Stimulated activated CD4-positive, alpha-beta T cell treated with anti-CD3 and anti-CD28 coated beads, Interleukin-15, amount 100 ng/mL, for 1 hour (primary cell): ENCODE measurements around the gene ZNF678.
"Not testable (repeated sequence)": the region's sequence is repeated elsewhere in the genome, so short reads cannot be mapped to it uniquely, and the experiment has no call there.

Experiments
- DNase-seq, 2 donors: peaks; one replicate each; pipeline ENCODE4 v3.0.0-alpha.2; 2020; ENCODE audit warnings: low read depth in 1 of 2, low spot score in 1 of 2

Gene ZNF678

GRCh38 chr1:227596222-227596621, 32.9 kb downstream of the ZNF678 start:
- DNase-seq: not testable (repeated sequence)

DNA sequence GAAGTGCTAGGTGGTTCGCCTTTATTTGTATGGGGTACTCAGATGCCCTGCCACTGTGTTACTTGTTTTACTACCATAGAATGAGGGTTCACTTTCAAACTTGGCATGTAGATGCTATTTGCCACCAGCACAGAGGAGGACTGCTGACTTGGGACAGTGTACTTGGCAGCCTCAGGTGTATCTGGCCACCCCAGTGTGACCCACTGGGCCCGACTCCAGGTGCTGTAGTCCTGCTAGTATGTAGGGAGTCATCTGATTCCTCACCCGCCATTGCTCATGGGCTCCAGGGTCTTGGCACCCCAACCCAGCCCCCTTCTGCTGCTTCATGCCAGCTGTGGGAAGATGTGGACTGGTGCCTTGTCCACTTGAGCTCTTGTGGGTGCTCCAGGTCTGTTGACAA, 40.0 kb downstream of the ZNF678 start:
- no peak for DNase-seq

GRCh38 chr1:227604446-227604845, 41.1 kb downstream of the ZNF678 start:
- DNase-seq: no peak

DNA sequence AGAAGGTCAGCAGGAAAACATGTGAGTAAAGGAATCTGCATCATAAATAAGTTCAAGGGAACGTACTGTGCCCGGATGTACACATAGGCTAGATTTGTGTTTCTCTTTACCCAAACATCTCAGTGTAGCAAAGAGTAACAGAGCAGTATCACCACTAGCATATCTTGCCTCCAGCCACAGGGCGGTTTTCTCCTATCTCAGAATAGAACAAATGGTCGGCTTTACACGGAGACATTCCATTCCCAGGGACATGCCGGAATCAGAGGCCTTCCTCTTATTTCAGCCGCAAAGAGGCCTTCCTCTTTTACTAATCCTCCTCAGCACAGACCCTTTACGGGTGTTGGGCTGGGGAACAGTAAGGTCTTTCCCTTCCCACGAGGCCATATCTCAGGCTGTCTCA, 42.9 kb downstream of the ZNF678 start:
- not testable (repeated sequence) for DNase-seq

DNA sequence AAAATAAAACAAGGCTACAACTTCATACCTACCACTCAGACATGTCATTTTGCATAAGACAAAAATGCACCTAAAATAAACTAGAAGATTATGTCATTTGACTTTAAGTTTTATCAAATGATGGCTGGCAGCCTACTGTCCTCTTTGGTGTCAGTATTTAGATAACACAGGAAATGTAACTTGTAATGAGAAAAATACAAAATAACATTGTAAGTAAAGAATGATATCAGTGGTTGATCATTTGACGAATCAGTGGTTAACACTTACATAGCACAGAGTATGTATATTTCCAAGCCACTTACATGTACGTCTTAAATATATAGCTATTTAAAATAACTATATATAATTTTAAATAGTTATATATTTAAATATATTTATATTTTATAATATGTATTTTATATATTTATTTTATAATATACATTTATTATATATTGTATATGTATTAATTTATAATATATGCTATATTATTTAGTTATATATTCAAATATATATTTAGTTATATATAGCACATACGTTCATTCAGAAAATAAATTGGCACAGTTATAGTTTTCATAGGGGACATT, 44.1 kb downstream of the ZNF678 start:
- DNase-seq: no peak

GRCh38 chr1:227612658-227613057, 49.3 kb downstream of the ZNF678 start:
- DNase-seq: no peak

DNA sequence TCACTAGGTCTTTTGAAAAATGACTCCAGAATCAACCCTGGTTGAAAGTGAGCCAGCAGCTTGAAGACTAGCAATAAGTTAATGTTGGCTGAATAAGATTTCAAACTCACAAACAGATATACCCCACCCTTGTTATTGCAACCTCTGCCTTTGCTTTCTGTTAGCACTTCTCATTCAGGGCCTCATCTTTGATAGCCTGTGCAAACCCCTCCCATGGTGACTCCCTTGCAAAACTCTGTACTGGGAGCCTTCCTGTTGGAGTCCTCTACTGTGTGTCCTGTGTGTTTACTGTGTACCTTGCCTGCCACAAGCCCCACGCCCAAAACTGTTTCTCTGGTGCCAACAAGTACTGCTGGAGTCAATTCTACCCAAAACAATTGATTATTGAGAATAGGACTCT, 50.2 kb downstream of the ZNF678 start:
- no peak for DNase-seq

- no peak for DNase-seq
Observed at GRCh38 chr1:227621211-227621610, 57.9 kb downstream of the ZNF678 start.

DNA sequence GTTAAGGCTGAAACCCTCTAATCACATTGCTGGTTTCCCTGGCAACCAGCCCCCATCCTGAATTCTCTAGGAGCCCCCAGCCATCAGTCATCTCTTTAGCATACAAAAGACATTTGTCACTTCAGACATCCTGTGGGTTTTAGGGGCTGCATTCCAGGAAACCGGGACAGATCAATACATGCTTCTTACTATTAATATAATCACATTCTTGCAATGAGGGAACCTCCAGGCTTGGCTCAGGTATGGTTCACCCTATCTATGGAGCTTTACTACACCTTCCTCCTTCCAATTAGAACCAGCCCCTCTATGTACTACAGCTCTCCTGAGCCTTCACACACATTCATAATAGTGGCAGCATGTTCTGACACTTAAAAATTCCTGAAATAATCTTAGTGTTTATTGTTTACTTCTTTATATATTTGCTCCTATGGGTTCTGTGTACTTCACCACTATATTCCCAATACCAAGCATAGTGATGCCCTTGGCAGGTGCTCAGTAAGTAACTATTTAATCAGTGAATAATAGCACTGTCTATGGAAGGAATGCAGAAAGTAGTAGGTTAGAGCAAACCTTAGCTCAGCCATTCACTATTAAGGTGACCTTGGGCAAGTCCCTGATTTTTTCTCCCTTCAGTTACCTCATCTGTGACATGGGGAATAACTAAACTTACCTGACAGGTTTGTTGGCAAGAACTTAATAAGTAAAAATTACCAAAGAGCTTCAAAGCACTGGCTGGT, 59.6 kb downstream of the ZNF678 start:
- no peak for DNase-seq

- DNase-seq: no peak
Observed at GRCh38 chr1:227632325-227632724, 69.0 kb downstream of the ZNF678 start.

DNA sequence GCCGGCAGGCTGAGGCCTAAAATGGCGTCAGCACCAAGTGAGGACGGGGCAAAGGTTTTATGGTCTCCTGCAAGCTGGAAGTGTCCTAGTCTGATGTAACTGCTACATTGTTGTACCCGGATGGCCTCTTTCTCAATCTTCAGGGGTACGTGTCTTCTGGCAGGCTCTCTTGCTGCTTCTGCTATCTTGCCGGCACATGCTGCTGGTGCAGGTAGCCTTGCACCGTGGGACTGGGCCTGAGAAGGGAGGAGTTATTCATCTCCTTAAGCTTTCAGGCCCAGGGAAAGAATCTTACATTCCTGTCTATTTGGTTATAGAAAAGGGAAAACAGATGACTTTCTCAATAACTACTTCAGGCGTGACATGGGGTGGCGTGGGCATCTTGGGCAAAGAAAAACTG, 72.2 kb downstream of the ZNF678 start:
- DNase-seq: no peak

DNA sequence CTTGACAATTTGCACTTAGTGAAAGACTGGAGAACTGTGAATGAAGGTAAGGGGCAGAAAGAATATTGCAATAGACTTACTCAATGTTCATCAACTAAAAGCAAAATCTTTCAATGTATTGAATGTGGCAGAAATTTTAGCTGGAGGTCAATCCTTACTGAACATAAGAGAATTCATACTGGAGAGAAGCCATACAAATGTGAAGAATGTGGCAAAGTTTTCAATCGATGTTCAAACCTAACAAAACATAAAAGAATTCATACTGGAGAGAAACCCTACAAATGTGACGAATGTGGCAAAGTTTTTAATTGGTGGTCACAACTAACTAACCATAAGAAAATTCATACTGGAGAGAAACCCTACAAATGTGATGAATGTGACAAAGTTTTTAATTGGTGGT, 91.1 kb downstream of the ZNF678 start:
- DNase-seq: no peak

DNA sequence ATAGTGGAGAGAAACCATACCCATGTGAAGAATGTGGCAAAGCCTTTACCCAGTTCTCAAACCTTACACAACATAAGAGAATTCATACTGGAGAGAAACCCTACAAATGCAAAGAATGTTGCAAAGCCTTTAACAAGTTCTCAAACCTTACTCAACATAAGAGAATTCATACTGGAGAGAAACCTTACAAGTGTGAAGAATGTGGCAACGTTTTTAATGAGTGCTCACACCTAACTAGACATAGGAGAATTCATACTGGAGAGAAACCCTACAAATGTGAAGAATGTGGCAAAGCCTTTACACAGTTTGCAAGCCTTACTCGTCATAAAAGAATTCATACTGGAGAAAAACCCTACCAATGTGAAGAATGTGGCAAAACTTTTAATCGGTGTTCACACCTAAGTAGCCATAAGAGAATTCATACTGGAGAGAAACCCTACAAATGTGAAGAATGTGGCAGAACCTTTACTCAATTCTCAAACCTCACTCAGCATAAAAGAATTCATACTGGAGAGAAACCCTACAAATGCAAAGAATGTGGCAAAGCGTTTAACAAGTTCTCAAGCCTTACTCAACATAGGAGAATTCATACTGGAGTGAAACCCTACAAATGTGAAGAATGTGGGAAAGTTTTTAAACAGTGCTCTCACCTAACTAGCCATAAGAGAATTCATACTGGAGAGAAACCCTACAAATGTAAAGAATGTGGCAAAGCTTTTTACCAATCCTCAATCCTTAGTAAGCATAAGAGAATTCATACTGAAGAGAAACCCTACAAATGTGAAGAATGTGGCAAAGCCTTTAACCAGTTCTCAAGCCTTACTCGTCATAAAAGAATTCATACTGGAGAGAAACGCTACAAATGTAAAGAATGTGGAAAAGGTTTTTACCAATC, 91.7 kb downstream of the ZNF678 start:
- DNase-seq: no peak

DNA sequence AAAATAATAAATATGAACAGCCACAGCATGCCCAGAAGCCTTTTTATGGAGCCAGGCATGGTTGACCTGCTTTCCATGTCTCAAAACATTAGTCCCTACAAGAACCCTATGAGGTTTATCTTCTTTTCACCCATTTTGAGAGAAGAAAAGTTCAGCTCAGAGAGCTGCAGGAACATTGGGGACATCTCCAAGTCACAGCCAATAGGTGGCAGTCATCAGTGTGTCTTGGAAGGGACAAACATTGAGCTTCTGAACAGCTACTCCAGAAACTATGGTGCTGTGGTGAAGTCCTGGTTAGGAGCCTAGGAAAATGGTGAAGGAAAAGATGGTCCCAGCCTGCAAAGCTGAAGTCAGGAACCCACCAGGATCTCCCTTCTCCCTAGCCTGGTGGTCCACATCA, 98.1 kb downstream of the ZNF678 start:
- DNase-seq: no peak

- no peak for DNase-seq
Observed at GRCh38 chr1:227662933-227663332, 99.6 kb downstream of the ZNF678 start.

- DNase-seq: no peak
Observed at GRCh38 chr1:227666286-227666685, 102.9 kb downstream of the ZNF678 start.

DNA sequence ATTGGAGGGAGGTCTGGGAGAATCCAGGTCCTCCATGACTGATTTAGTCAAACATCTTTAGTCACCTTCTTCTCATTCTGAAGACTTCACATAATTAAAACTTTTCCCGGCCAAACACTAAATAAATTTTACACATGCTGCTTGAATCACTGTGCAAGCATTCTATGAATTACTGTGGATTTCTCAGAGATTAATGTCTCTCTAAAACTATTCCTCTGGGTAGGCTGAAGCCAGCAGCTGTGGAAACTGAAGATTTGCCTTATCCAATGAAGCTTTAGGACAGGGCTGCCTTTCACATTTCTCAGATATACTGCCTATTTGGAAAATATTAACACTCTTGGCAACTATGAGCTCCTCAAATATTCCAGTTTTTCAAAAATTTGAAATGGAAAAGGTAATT, 110.1 kb downstream of the ZNF678 start:
- DNase-seq: no peak

GRCh38 chr1:227685807-227686206, 122.5 kb downstream of the ZNF678 start:
- DNase-seq: no peak

DNA sequence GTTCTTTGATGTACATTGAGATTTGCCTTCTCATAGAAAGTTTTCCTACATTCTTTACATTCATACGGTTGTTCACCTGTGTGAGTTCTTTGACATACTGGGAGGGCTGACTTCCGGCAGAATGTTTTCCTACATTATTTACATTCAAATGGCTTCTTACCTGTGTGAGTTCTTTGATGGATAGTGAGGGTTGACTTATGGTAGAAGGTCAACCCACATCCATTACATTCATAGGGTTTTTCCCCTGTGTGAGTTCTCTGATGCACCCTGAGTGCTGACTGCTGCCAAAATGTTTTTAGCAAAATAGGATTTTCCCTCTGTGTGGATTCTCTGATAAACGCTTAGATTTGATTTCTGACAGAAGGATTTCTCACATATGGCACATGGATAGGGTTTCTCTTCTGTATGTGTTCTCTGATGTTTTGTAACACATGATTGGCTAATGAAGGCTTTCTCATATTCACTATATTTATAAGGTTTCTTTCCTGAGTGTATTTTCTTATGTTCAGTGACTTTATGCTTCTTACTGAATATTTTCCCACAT, 134.0 kb downstream of the ZNF678 start:
- no peak for DNase-seq

GRCh38 chr1:227701631-227702030, 138.3 kb downstream of the ZNF678 start:
- not testable (repeated sequence) for DNase-seq

DNA sequence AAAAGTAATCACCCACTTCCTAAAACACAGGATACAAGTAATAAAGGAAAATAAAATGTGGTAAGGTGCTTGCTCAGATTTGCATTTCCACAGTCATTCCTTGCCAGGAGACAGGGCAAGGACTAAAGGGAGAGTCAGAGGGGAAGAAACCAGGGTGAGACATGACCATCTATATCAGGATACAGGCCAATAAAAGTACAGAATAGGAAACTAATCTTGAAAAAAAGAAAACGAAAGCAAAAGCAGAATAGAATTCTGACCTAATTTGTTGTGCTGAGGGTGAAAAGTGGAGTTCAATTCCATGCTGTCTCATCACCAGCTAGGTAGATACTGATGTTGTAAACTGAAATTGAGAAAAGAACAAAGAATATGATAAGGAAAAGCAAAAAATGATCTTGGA, 144.5 kb downstream of the ZNF678 start:
- no peak for DNase-seq

- DNase-seq: no peak
Observed at GRCh38 chr1:227709451-227709850, 146.1 kb downstream of the ZNF678 start.
